Testis (tissue), 2 donors: ENCODE results near the gene SLC9A9.

Experiments
- CTCF ChIP-seq, 3 experiments: fragments of 450-650 bp in 2 of 3; fragments of 200-600 bp in 1 of 3; sonication (generic) in 1 of 3; IDR thresholded peaks; one replicate each; pipeline ENCODE4 v1.5.1; 2016 to 2019; ENCODE audit warnings: antibody characterized with exemption in 3 of 3, mild to moderate bottlenecking in 2 of 3, moderate library complexity in 1 of 3
- POLR2A ChIP-seq: fragments of 450-650 bp; IDR thresholded peaks from one replicate; pipeline ENCODE4 v1.6.1; 2017; ENCODE audit warnings: antibody characterized with exemption, mild to moderate bottlenecking, moderate library complexity

- no peak for TF ChIP-seq CTCF (IDR thresholded peaks at IDR 0.05)
- no peak for TF ChIP-seq POLR2A
These were observed 120.9 kb downstream of the SLC9A9 start for GRCh38 chr3:143727391-143727790.
